A549 (cell line): ENCODE data around the gene RANBP17. TPM values are rescaled to one million over a fixed set of nuclear protein-coding genes. Genes with fewer than 3 reads are reported as not detected.

Experiments used
- ATAC-seq, 2 experiments: fragments of 200-7000 bp in 1 of 2; fragments of >200 bp in 1 of 2; cut with Nextera tagmentation in 1 of 2; cut with Tn5 transposase in 1 of 2; 3 replicates each; pipeline versions ENCODE4 v1.8.0 to v1.9.1; 2018 to 2020; ENCODE audit warnings: mild to moderate bottlenecking in 1 of 2, moderate library complexity in 1 of 2
- CTCF ChIA-PET: fragments of 300-600 bp; sonication (Branson Sonifier 250); formaldehyde crosslinking; extraction: SDS; loops from one replicate; lab custom pipeline; 2021; ENCODE audit warnings: antibody characterized with exemption, inconsistent platforms; lab: Yijun Ruan, JAX
- POLR2A ChIA-PET: fragments of 350-600 bp; formaldehyde crosslinking; extraction: SDS; loops from one replicate; lab custom pipeline; 2021; ENCODE audit warnings: antibody characterized with exemption, inconsistent platforms; lab: Yijun Ruan, JAX
- DNase-seq, 2 experiments: peaks; one replicate each; pipeline versions ENCODE4 v3.0.0 to v3.0.0-alpha.2; 2011 to 2016; ENCODE audit warnings: low read depth in 1 of 2, low spot score in 1 of 2
- FAIRE-seq: peaks from 2 replicates; lab custom pipeline; 2011; peaks lifted over from hg19 to GRCh38; lab: Jason Lieb, UNC
- H3K27ac ChIP-seq, 2 experiments: fragments of >200 bp; sonication (Bioruptor Twin); formaldehyde crosslinking; 3 replicates each; pipeline ENCODE4 v1.5.1; 2016 to 2017
- H3K4me1 ChIP-seq: fragments of >200 bp; sonication (Bioruptor Twin); formaldehyde crosslinking; 3 replicates; pipeline ENCODE4 v1.6.1; 2016
- H3K4me2 ChIP-seq: fragments of >200 bp; sonication (Bioruptor Twin); formaldehyde crosslinking; 3 replicates; pipeline ENCODE4 v1.6.1; 2016
- H3K4me3 ChIP-seq: fragments of >200 bp; sonication (Bioruptor Twin); formaldehyde crosslinking; 3 replicates; pipeline ENCODE4 v1.5.1; 2016
- H3K9me3 ChIP-seq: fragments of >200 bp; sonication (Bioruptor Twin); formaldehyde crosslinking; 3 replicates; pipeline ENCODE4 v1.6.1; 2016
- CBX8 ChIP-seq: fragments of 200-600 bp; sonication (generic); IDR thresholded peaks from 2 replicates; pipeline ENCODE4 v1.6.1; 2016
- CTCF ChIP-seq: fragments of >200 bp; sonication (Bioruptor Twin); formaldehyde crosslinking; IDR thresholded peaks from 3 replicates; pipeline ENCODE4 v1.5.1; 2016
- E2F6 ChIP-seq: IDR thresholded peaks from 2 replicates; pipeline ENCODE4 v1.6.1; 2012; ENCODE audit warnings: low read depth, borderline replicate concordance
- EHF ChIP-seq: fragments of 250-450 bp; sonication (Bioruptor Pico); IDR thresholded peaks from 2 replicates; pipeline ENCODE4 v1.5.0; 2020; ENCODE audit warnings: mild to moderate bottlenecking
- ELK1 ChIP-seq: fragments of 150-350 bp; IDR thresholded peaks from 2 replicates; pipeline ENCODE4 v1.6.1; 2014; ENCODE audit warnings: low read depth, mild to moderate bottlenecking, low read length
- GATA3 ChIP-seq: IDR thresholded peaks from 2 replicates; pipeline ENCODE4 v1.6.1; 2012; ENCODE audit warnings: borderline replicate concordance
- HOXB13 ChIP-seq: fragments of 250-450 bp; sonication (Bioruptor Pico); IDR thresholded peaks from 2 replicates; pipeline ENCODE4 v1.5.0; 2020; ENCODE audit warnings: low read depth, mild to moderate bottlenecking, moderate library complexity
- JUN ChIP-seq, 2 experiments: fragments of >200 bp; sonication (Bioruptor Twin); formaldehyde crosslinking; IDR thresholded peaks; 2 replicates in 1 of 2; 3 replicates in 1 of 2; pipeline ENCODE4 v1.6.1; 2016 to 2017
- KDM5A ChIP-seq: fragments of 200-600 bp; sonication (generic); IDR thresholded peaks from 2 replicates; pipeline ENCODE4 v1.6.1; 2016; ENCODE audit warnings: antibody characterized with exemption, mild to moderate bottlenecking
- MAFK ChIP-seq: fragments of 450-650 bp; IDR thresholded peaks from 2 replicates; pipeline ENCODE4 v1.6.1; 2014; ENCODE audit not compliant: partially characterized antibody
- MAX ChIP-seq: IDR thresholded peaks from 2 replicates; pipeline ENCODE4 v1.6.1; 2012
- MAZ ChIP-seq: fragments of 150-350 bp; IDR thresholded peaks from 2 replicates; pipeline ENCODE4 v1.6.1; 2014; ENCODE audit warnings: antibody characterized with exemption, low read depth, low read length, borderline replicate concordance
- MYC ChIP-seq: IDR thresholded peaks from 2 replicates; pipeline ENCODE4 v1.6.1; 2012; ENCODE audit warnings: mild to moderate bottlenecking, inconsistent platforms, low read length, improper control_type of control experiment, borderline replicate concordance
- NPAS2 ChIP-seq: fragments of 250-450 bp; sonication (Bioruptor Pico); IDR thresholded peaks from 2 replicates; pipeline ENCODE4 v1.8.0; 2022; ENCODE audit warnings: mild to moderate bottlenecking, moderate library complexity, borderline replicate concordance
- NR3C1 ChIP-seq: fragments of >200 bp; sonication (Bioruptor Twin); formaldehyde crosslinking; IDR thresholded peaks from 3 replicates; pipeline ENCODE4 v1.6.1; 2017
- PHF8 ChIP-seq: fragments of 200-600 bp; sonication (generic); IDR thresholded peaks from 2 replicates; pipeline ENCODE4 v1.6.1; 2016; ENCODE audit warnings: low read depth, mild to moderate bottlenecking, antibody characterized with exemption, moderate library complexity, borderline replicate concordance
- POLR2AphosphoS2 ChIP-seq: conservative IDR thresholded peaks from 2 replicates; pipeline ENCODE4 v1.6.1; 2012; ENCODE audit warnings: low read length, improper control_type of control experiment, inconsistent platforms
- RNF2 ChIP-seq: fragments of 200-600 bp; sonication (generic); IDR thresholded peaks from 2 replicates; pipeline ENCODE4 v1.6.1; 2016; ENCODE audit warnings: low read depth, mild to moderate bottlenecking, antibody characterized with exemption, moderate library complexity, borderline replicate concordance
- USF2 ChIP-seq: fragments of 450-650 bp; IDR thresholded peaks from 2 replicates; pipeline ENCODE4 v1.6.1; 2014; ENCODE audit warnings: antibody characterized with exemption
- ZFP36 ChIP-seq: fragments of 450-650 bp; IDR thresholded peaks from 2 replicates; pipeline ENCODE4 v1.6.1; 2014; ENCODE audit warnings: borderline replicate concordance; ENCODE audit not compliant: partially characterized antibody
- ZSCAN20 ChIP-seq: fragments of 250-450 bp; sonication (Bioruptor Pico); IDR thresholded peaks from 2 replicates; pipeline ENCODE4 v1.8.0; 2022; ENCODE audit warnings: mild to moderate bottlenecking, moderate library complexity
- WGBS: methylation state at CpG from one replicate; pipeline ENCODE4 v1.1.6; 2017; ENCODE audit errors: missing lambda C conversion rate; 5-methylcytosine and 5-hydroxymethylcytosine counted together
- polyA plus RNA-seq, 4 experiments: library from polyadenylated mRNA; depleted of rRNA in 3 of 4; stranded (reverse); fragments of >200 nt; fragmentation: RNase III in 1 of 4; extraction: RNeasy Plus Mini Kit Qiagen cat#74134 plus additional on column Dnase treatment in 1 of 4; gene quantifications; 2 replicates in 3 of 4; 3 replicates in 1 of 4; pipeline ENCODE4 v1.2.3, GENCODE V29; 2011 to 2017

Gene RANBP17
- polyA plus RNA-seq, 2 of the 4 experiments (the other 2 are of a cell fraction), result 3.4 to 9.2 TPM

GRCh38 chr5:170885256-170885655 lies 23.4 kb downstream of the RANBP17 start (continued):
- no peak for TF ChIP-seq CTCF
- TF ChIP-seq CBX8, result no peak
- TF ChIP-seq RNF2, result no peak
- TF ChIP-seq, all 56 proteins: peak for 0

GRCh38 chr5:170885809-170886208 lies 24.0 kb downstream of the RANBP17 start:
- no peaks in the 10 kb centered on the region for H3K9me3 ChIP-seq
- ATAC-seq (no peak), DNase-seq (no peak)
- WGBS, result 93% methylated on average over 2 of the region's 2 CpGs
- CTCF ChIA-PET, result interaction anchor here (1.7 kb wide), 1 partner anchor 9 kb away, joined by 5 read pairs; no protein-coding TSS in a partner anchor
- no peak for TF ChIP-seq USF2
- TF ChIP-seq ELK1, result no peak
- TF ChIP-seq KDM5A, result no peak
- TF ChIP-seq EHF, result no peak
- no peak for TF ChIP-seq E2F6
- TF ChIP-seq, all 56 proteins: peak for 0
- no peak overlapping the region for H3K27ac ChIP-seq
- no peak overlapping the region for H3K4me3 ChIP-seq
- POLR2A ChIA-PET, result no interaction called here
- no peak overlapping the region for H3K4me2 ChIP-seq
- FAIRE-seq, result no peak
- H3K4me1 ChIP-seq, result no peaks in the 10 kb centered on the region

GRCh38 chr5:170886210-170886894 lies 24.5 kb downstream of the RANBP17 start:
- Histone ChIP-seq H3K27ac (no peak overlapping the region), H3K4me2 (no peak overlapping the region), H3K9me3 (no peaks in the 10 kb centered on the region), H3K4me3 (no peak overlapping the region), H3K4me1 (no peaks in the 10 kb centered on the region)
- CTCF ChIA-PET, result no interaction called here
- no peak for DNase-seq
- FAIRE-seq, result no peak
- POLR2A ChIA-PET, result no interaction called here
- whole genome bisulfite sequencing, result 85% methylated on average over 3 of the region's 3 CpGs
- no peak for ATAC-seq
- no peak for TF ChIP-seq ZFP36
- TF ChIP-seq RNF2, result no peak
- no peak for TF ChIP-seq MAFK
- no peak for TF ChIP-seq MAX
- TF ChIP-seq NR3C1, result no peak
- no peak for TF ChIP-seq PHF8
- no peak for TF ChIP-seq ZSCAN20 (CRISPR knock-in tag)
- TF ChIP-seq POLR2AphosphoS2, result no peak
- TF ChIP-seq NPAS2 (CRISPR knock-in tag), result no peak
- no peak for TF ChIP-seq JUN (IDR thresholded peaks at IDR 0.05)
- no peak for TF ChIP-seq HOXB13
- no peak for TF ChIP-seq MYC
- no peak for TF ChIP-seq MAZ
- no peak for TF ChIP-seq GATA3
- TF ChIP-seq, all 56 proteins: peak for 0
